GM19099 (cell line): Measurements from ENCODE around the gene CHD5.

Experiments used
- POLR2A ChIP-seq: IDR thresholded peaks from 3 replicates; pipeline ENCODE4 v1.6.1; 2011; ENCODE audit warnings: low read depth; ENCODE audit not compliant: insufficient read length; ENCODE audit errors: extremely low read depth

CHD5 gene

DNA sequence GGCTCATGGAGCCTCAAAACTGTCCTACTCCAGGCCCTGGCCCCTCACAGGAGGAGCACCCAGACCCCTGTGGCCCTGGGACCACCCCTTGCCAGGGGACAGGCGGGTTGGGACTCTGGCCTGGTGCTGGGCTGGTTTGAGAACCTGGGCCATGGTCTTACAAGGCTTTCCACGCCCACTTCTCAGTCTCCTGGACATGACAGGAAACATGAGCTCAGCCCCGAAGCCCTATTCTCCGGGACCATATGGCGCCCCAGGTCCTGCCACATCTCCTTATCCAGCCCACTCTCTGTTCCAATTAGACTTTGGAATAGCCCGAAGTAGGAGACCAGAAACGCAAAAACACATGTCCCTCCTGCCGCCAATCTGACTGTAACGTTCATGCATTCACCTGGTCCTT lies 86.5 kb downstream of the CHD5 start:
- no peak for TF ChIP-seq POLR2A

- no peak for TF ChIP-seq POLR2A
These were observed 87.0 kb downstream of the CHD5 start for GRCh38 chr1:6093071-6093470.

DNA sequence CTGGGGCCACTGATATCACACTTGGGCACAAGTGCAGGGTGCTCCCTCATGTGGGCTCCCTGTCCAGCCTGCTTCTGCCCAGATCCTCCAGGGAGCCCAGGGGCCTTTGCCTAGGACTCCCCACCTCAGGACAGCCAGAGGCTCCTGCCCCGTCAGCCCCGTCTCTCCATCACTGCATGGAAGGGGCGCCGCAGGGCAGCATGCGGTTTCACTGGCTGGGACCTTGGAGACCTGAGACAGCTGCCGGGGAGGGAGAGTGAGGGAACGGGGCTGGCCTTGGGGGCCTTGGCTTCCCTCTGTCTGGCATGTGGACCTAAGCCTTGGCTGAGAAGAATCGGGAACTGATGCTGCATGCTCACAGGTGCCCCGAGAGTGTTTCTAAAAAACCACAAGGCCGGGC lies 87.9 kb downstream of the CHD5 start:
- TF ChIP-seq POLR2A = no peak

GRCh38 chr1:6091823-6092109 lies 88.4 kb downstream of the CHD5 start:
- no peak for TF ChIP-seq POLR2A

DNA sequence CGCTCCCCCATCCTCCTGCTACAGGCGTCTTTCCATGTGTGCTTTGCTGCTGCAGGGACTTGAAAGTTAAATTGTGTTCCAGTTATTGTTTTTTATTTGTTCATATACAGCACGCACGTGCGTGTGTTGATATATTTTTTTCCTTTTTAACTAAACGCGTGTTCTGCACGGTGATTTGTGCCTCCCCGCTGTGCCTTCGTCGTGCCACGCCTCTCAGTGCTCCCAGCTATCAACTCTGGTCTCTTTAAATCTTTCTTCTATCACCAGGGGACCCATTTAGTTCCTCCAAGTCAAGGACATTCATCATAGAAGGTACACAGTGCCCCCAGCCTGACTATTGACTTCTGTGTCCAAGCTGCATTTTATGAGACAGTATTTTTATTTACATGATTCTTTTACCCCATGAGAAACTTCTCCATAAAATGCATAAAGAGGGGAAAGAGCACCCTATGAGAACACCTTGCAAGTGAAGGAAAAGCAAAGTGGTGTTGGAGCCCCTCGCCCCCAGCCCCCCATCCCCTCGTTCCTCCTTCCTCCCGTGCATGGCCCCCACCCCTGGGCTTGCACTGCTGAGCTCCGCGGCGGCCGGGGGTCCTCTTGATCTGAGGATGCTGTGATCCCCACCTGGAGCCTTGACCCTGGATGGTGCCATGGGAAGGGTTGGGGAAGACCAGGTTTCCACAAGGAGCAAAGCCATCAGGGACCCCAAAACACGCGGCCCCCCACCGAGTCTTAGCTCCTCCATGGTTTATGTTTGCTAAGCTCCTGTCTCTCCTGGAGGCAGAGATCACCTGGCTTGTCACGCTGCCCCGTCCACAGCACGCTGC lies 88.9 kb downstream of the CHD5 start:
- no peak for TF ChIP-seq POLR2A

GRCh38 chr1:6090288-6090687 lies 89.8 kb downstream of the CHD5 start:
- no peak for TF ChIP-seq POLR2A

- no peak for TF ChIP-seq POLR2A
These were observed 91.2 kb downstream of the CHD5 start for GRCh38 chr1:6088956-6089355.

- no peak for TF ChIP-seq POLR2A
These were observed 92.2 kb downstream of the CHD5 start for GRCh38 chr1:6087958-6088357.

GRCh38 chr1:6087377-6087772 lies 92.7 kb downstream of the CHD5 start:
- TF ChIP-seq POLR2A = no peak

DNA sequence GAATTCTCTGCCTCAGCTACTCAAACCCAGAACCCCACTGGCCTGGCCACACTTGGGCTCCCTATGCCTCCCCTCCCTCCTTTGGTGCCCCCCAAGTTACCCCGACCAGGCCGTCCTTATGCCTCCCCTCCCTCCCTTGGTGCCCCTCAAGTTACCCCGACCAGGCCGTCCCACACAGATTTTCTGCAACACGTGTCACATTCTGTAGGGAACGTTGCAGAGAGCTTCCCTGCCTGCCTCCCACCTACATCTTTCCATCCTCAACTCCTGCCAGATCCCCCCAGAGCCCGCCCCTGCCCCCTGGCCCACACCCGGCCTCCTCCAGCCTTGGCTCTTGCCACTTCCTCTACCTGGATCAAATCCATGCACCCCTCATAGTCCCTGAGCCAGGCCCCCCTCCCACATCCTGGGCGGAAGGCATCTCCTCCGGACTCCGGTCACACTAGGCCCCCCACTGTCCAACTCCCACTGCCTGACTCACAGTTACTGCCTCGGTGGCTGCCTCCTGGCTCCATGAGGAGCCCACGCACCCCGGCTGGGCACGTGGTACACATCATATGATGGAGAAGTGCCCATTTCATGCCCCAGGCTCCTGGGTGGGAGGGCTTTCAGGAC lies 93.3 kb downstream of the CHD5 start:
- no peak for TF ChIP-seq POLR2A

DNA sequence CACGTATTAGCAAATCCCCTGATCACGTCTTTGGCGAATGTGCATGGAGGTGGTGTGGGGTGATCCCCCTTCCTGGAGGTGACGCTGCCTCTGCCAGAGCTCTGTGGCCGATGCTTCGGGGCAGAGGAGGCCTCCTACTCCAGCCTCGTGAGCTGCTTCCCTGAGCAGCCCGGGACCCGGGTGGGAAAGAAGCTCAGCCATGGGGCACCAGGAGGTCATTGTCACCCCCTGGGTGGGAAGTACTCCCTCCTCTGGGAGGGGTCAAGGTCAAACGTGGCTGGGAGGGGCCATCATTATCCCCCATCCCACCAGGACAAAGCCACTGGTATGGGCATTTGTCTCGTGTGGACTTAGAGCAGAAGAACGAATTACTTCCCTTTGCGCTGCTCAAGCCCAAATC lies 93.8 kb downstream of the CHD5 start:
- no peak for TF ChIP-seq POLR2A

DNA sequence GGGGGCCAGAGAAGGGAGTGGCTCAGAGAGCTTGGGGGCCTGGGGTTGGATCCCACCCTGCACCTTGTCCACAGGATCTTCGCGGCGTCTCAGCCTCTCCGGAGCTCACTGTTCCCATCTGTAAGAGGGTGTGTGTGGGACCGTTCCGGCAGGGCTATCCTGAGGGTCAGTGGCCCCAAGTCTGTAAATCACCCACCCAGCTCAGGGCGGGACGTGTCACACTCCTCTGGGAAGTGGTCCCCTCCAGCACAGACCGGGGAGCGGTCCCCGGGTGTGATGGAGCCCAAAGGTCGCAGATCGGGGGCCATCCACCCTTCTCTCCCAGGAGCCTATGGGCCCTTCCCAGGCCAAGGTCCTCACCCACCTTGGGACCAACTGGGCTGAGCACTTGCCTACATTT lies 94.5 kb downstream of the CHD5 start:
- no peak for TF ChIP-seq POLR2A

DNA sequence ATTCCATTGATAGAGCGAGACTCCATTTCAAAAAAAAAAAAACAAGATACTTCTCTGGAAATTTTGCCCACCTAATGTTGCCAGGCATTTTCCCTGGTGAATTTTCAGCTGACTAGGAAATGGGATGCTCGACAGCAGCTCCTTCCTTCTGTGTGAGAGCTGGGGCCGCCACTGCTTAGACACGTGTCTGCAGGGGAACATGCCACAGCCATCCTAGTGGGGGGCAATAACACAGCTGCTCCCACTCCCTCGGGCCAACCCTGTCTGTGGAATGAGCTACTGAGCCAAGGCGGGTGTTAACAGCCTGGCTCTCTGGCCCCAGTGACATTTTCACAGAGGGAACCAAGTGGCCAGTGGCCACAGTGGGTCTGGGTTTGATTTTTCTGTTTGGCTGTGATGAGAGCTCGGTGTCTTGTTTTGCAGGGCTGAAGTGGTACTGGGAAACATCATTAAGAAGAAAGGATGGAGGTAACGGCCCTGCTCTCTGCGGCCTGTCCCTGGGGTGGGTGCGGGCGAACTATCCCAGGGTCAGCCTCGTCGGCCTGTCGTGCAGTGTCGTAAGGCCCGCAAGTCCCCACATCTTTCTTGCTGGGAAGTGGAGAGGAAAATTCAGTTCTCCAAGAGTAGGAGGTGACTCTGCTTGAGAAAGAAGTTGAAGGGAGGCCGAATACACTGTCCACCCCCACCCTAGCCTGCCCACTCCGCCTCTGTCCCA lies 95.2 kb downstream of the CHD5 start:
- TF ChIP-seq POLR2A = no peak

DNA sequence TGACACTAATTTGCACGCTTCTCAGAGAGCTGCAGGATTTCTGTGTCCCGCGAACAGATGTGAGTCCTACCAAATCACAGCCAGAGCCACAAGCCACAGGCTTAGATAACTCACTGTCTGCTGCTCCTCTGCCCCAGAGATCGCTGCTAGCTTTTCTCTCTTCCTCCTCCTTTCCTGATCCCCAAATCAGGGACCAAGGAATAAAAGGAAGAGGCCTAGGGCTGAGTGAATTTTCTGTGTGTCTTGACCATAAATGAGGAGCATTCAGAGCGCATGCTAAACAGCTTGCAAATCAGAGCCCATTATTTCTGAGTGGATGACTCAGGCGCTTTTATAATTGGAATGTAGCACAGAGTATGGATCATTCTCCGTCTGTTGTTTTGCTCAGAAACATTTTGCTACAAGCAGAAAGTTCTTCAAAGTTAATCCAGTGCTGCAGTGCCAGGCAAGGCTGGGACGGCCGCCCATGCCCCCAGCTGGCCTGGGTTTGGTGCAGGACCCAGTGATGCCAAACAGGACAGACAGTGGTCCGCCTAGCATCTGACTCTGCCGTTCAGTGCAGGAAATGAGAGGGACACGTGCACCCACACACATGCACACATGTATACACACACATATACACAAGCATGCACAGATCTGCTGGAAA lies 96.2 kb downstream of the CHD5 start:
- TF ChIP-seq POLR2A = no peak

DNA sequence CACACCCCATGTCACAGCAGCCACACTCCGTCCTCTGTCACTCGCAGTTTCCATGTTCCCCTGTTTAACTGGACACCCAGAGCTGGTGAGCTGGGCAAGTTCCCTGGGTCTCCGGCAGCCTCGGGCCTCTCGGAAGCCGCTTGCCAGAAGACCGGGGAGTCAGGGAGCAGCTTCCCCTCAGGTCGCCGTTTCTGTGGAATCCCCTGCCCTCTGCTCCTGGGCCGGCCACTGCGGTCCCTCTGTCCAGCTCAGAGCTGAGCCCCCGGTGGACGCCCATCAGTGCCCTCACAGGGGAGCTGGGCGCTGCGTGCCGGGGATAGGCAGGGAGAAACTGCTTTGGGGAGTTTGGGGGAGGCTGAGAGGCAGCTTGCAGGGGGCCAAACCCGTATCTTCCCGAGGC lies 96.7 kb downstream of the CHD5 start:
- no peak for TF ChIP-seq POLR2A
